GM12864 (cell line): ENCODE data around the gene SLC39A6.

ENCODE experiments used
- DNase-seq: peaks from one replicate; pipeline ENCODE4 v3.0.0-alpha.2; 2011; ENCODE audit warnings: low read depth
- H3K4me3 ChIP-seq: 2 replicates; pipeline ENCODE4 v1.5.1; 2011; ENCODE audit warnings: mild to moderate bottlenecking, low read depth, low read length, control low read depth
- TF ChIP-seq, protein P1 (sequence below): IDR thresholded peaks from 2 replicates; pipeline ENCODE4 v1.5.1; 2011; ENCODE audit warnings: low read depth, mild to moderate bottlenecking, moderate library complexity, low read length, control low read depth, inconsistent platforms; ENCODE audit errors: missing control alignments

The SLC39A6 gene

DNA sequence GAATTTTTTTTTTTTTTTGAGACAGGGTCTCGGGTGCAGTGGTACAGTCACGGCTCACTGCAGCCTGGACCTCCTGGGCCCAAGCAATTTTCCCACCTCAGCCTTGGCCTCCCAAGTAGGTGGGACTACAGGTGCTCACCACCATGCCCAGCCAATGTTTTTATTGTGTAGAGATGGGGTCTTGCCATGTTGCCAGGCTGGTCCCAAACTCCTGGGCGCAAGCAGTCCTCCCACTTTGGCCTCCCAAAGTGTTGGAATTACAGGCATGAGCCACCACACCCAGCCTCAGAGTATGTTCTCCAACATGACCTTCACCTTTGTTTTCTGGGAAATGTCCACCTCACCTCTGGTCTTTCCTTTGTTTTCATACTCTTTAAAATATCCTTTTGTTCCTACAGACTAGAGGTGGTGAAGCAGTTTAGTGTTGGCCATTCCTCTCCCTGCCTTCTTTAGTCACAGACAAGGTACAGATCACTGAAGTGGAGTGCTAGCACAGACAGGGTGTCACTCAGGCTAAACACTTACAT is 38.6 kb upstream of the SLC39A6 start:
- DNase-seq, result no peak
- H3K4me3 ChIP-seq, result no peak overlapping the region
- TF ChIP-seq, protein P1, sequence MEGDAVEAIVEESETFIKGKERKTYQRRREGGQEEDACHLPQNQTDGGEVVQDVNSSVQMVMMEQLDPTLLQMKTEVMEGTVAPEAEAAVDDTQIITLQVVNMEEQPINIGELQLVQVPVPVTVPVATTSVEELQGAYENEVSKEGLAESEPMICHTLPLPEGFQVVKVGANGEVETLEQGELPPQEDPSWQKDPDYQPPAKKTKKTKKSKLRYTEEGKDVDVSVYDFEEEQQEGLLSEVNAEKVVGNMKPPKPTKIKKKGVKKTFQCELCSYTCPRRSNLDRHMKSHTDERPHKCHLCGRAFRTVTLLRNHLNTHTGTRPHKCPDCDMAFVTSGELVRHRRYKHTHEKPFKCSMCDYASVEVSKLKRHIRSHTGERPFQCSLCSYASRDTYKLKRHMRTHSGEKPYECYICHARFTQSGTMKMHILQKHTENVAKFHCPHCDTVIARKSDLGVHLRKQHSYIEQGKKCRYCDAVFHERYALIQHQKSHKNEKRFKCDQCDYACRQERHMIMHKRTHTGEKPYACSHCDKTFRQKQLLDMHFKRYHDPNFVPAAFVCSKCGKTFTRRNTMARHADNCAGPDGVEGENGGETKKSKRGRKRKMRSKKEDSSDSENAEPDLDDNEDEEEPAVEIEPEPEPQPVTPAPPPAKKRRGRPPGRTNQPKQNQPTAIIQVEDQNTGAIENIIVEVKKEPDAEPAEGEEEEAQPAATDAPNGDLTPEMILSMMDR, result no peak

DNA sequence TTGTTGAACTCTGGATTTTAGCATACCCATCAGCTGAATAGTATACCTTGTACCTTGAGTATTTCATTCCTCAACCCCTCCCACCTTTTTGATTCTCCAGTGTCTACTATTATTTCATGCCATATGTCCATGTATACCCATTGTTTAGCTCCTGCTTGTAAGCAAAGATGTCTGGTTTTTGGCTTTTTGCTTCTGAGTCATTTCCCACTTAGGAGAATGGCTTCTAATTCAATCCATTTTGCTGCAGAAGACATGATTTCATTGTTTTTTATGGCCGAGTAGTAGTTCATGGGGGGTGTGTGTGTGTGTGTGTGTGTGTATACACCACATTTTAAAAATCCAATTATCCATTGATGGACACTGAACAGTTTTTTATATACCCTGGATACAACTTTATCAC is 33.8 kb upstream of the SLC39A6 start:
- no peak overlapping the region for H3K4me3 ChIP-seq
- no peak for DNase-seq
- TF ChIP-seq, protein P1, result no peak

DNA sequence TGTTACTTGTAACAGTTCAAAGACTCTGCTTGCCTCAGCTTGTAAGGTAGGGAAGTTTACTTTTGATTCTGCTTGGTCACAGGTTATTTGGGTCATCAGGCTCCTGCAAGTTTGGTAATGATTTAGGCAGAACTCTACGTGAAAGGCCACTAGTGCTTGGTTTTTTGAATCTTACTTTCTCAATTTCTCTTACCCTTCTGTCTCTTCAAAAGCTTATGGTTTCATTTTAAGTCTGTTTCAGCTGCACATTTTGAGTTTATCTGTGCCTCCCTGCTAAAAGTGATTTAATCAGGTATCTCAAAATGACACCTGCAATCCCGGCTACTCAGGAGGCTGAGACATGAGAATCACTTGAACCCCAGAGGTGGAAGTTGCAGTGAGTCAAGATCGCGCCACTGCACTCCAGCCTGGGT is 31.8 kb upstream of the SLC39A6 start:
- H3K4me3 ChIP-seq, result no peak overlapping the region
- TF ChIP-seq, protein P1, result no peak
- no peak for DNase-seq

DNA sequence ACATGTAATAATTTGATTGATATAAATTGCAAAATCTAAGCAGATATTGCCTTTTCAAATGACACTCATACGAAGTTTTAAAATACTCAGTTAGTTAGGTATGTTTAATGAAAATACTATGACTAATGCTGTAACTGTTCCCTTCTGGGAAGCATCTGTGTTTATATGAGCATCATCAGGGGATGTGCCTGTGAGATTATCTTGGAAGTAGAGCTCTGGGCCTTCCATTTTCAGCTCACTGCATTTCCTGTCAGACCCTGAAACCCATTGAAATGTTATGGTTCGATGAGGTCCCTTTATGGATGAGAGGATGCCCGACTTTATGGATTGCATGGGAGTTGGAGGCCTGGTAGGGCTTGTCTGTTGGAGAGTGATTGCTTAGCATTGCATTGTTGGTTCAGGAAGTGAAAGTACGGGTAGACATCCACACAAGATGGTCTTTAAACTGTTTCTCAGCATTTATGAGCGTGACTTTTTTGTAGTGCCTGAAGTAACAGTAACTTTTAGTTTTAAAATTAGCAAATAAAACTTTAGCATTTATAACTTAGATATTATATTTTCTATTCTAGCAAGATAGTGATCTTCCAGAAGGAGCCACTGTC is 29.2 kb upstream of the SLC39A6 start:
- no peak overlapping the region for H3K4me3 ChIP-seq
- TF ChIP-seq, protein P1, result no peak
- no peak for DNase-seq

DNA sequence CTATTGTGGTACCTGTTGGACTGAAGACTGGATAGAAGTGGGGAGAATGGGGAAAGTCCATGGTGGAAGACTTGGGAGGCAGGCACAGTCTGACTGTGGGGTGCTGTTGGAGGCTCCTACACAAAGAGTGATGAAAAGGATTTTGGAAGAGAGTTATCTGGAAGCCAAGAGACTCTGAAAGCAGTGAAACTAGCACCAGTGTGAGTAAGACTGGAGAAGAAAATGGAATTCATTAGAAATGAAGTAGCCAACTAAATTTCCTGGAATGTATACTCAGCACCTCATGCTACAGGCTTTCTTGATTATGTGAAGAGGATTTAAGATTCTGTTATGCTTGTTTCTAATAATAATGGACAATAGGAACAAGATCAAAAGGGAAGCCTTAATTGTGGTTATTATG is 28.3 kb upstream of the SLC39A6 start:
- no peak for DNase-seq
- TF ChIP-seq, protein P1, result no peak
- H3K4me3 ChIP-seq, result no peak overlapping the region

DNA sequence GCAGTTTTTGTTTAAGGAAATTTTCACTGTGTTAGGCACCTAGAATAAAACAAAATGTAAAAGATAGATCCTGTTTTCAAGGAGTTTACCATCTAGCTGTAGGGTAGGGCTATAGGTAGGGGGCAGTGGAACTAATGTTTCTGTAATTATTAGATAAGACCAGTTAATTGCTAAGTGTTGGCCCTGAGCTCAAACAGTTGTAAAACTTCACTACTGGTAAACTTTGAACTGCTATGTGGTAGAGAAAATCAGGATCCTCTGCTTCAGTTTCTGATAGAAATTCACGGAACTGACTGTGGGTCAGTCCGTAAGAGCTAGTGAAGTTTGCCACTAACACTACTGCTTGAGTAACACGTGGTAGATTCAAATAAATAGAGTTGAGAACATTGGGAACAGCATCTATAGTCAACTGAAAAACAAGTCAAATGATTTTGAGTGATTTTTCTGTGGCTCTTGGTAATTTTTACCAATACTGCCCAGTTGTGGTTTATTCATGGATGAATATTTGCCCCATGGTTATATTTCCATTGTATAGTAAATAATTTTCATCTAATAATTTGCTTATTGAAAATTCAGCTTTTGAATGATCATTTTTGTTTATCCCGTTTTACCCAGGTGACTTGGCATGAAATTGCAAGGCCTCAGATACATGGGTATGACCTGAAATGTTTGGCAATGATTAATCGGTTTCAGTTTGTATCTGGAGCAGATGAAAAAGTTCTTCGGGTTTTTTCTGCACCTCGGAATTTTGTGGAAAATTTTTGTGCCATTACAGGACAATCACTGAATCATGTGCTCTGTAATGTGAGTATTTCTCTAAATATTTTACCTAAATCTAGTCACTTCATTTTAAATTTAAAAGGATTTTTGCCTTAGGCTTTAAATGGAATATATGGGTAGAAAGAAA is 27.0 kb upstream of the SLC39A6 start:
- TF ChIP-seq, protein P1, result no peak
- no peak for DNase-seq
- no peak overlapping the region for H3K4me3 ChIP-seq
